HepG2 (cell line): Measurements from ENCODE around the gene SDR39U1. TPM values are rescaled to one million over a fixed set of nuclear protein-coding genes. Genes with fewer than 3 reads are reported as not detected.

Experiments
- ETV5 ChIP-seq: IDR thresholded peaks from 2 replicates; pipeline ENCODE4 v1.6.1; 2018; ENCODE audit warnings: missing biosample characterization, missing genetic modification reagents, inconsistent platforms, borderline replicate concordance
- GPN1 ChIP-seq: sonication (generic); formaldehyde crosslinking; IDR thresholded peaks from 2 replicates; pipeline ENCODE4 v1.5.1; 2020; ENCODE audit warnings: missing genetic modification reagents, borderline replicate concordance
- IKZF1 ChIP-seq: fragments of 450-650 bp; IDR thresholded peaks from 2 replicates; pipeline ENCODE4 v1.7.1; 2016
- PRDM15 ChIP-seq: sonication (generic); formaldehyde crosslinking; IDR thresholded peaks from 2 replicates; pipeline ENCODE4 v1.4.0; 2020; ENCODE audit warnings: missing genetic modification reagents
- SRSF4 ChIP-seq: fragments of 200-400 bp; formaldehyde crosslinking; IDR thresholded peaks from one replicate; pipeline ENCODE4 v1.6.1; 2018; ENCODE audit warnings: mild to moderate bottlenecking, low read depth, low read length, moderate library complexity; ENCODE audit not compliant: poor library complexity, severe bottlenecking
- ZBTB4 ChIP-seq: sonication (generic); formaldehyde crosslinking; IDR thresholded peaks from 2 replicates; pipeline ENCODE4 v1.4.0; 2020; ENCODE audit warnings: missing genetic modification reagents, mild to moderate bottlenecking, borderline replicate concordance
- ZFYVE20 ChIP-seq: sonication (generic); formaldehyde crosslinking; IDR thresholded peaks from 2 replicates; pipeline ENCODE4 v1.8.0; 2023; ENCODE audit warnings: low read depth, mild to moderate bottlenecking, moderate library complexity, missing genetic modification reagents, borderline replicate concordance
- ZNF430 ChIP-seq: sonication (generic); formaldehyde crosslinking; IDR thresholded peaks from 2 replicates; pipeline ENCODE4 v1.9.0; 2021; ENCODE audit warnings: mild to moderate bottlenecking, missing genetic modification reagents
- polyA plus RNA-seq, 8 experiments: library from polyadenylated mRNA; depleted of rRNA in 3 of 8; stranded (reverse) in 7 of 8; unstranded in 1 of 8; fragments of >200 nt; fragmentation: Illumina TruSeq in 4 of 8; extraction: Trizol in 4 of 8; gene quantifications; 2 replicates each; pipeline versions ENCODE4 v1.2.1 to v1.2.3, GENCODE V29; 2011 to 2016; ENCODE audit warnings: low read depth in 4 of 8, missing spikeins in 1 of 8, mixed read lengths in 1 of 8; ENCODE audit not compliant: insufficient read depth in 1 of 8
- total RNA-seq, 5 experiments: library from RNA; depleted of rRNA; stranded (reverse); fragments of >200 nt; fragmentation: Illumina TruSeq; extraction: Trizol; gene quantifications; 2 replicates each; pipeline ENCODE4 v1.2.3, GENCODE V29; 2016; ENCODE audit warnings: low read depth in 1 of 5
- TF ChIP-seq, protein P1 (sequence below), 2 experiments: sonication (generic) in 1 of 2; formaldehyde crosslinking in 1 of 2; IDR thresholded peaks; 2 replicates each; pipeline versions ENCODE4 v1.6.1 to v1.9.0; 2014 to 2022; ENCODE audit warnings: antibody characterized with exemption in 1 of 2, borderline replicate concordance in 1 of 2, inconsistent platforms in 1 of 2, low read depth in 1 of 2, missing genetic modification reagents in 1 of 2
- TF ChIP-seq, protein P2 (sequence below): sonication (generic); formaldehyde crosslinking; conservative IDR thresholded peaks from 2 replicates; pipeline ENCODE4 v1.4.0; 2020; ENCODE audit warnings: missing genetic modification reagents
- TF ChIP-seq, protein P3 (sequence below): IDR thresholded peaks from 2 replicates; pipeline ENCODE4 v1.6.1; 2016; ENCODE audit warnings: low read depth, borderline replicate concordance

SDR39U1 gene
- total and polyA plus RNA-seq, 2 of the 13 experiments (the other 11 are each of a cell fraction or from before 2014, with no cell fraction given) = 34.4 to 129 TPM

- TF ChIP-seq, protein P1, sequence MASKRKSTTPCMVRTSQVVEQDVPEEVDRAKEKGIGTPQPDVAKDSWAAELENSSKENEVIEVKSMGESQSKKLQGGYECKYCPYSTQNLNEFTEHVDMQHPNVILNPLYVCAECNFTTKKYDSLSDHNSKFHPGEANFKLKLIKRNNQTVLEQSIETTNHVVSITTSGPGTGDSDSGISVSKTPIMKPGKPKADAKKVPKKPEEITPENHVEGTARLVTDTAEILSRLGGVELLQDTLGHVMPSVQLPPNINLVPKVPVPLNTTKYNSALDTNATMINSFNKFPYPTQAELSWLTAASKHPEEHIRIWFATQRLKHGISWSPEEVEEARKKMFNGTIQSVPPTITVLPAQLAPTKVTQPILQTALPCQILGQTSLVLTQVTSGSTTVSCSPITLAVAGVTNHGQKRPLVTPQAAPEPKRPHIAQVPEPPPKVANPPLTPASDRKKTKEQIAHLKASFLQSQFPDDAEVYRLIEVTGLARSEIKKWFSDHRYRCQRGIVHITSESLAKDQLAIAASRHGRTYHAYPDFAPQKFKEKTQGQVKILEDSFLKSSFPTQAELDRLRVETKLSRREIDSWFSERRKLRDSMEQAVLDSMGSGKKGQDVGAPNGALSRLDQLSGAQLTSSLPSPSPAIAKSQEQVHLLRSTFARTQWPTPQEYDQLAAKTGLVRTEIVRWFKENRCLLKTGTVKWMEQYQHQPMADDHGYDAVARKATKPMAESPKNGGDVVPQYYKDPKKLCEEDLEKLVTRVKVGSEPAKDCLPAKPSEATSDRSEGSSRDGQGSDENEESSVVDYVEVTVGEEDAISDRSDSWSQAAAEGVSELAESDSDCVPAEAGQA (IDR thresholded peaks at IDR 0.05; ENCODE audit: low read depth) = no peak
- TF ChIP-seq, protein P1 (CRISPR knock-in tag; IDR thresholded peaks at IDR 0.05; ENCODE audit: borderline replicate concordance) = no peak
- TF ChIP-seq SRSF4 (no peak), ZBTB4 (CRISPR knock-in tag) (peak; percentile 99; the same call in 1 of the 2 replicates), GPN1 (CRISPR knock-in tag) (0 out of 2 replicates have a peak, but pooled peaks have one; percentile 13), ZNF430 (no peak), PRDM15 (CRISPR knock-in tag) (0 out of 2 replicates have a peak, but pooled peaks have one; percentile 31), IKZF1 (no peak), ZFYVE20 (CRISPR knock-in tag) (no peak; the same call in 1 of the 2 replicates), ETV5 (peak; percentile 49; the same call in 1 of the 2 replicates)
- TF ChIP-seq, protein P2, sequence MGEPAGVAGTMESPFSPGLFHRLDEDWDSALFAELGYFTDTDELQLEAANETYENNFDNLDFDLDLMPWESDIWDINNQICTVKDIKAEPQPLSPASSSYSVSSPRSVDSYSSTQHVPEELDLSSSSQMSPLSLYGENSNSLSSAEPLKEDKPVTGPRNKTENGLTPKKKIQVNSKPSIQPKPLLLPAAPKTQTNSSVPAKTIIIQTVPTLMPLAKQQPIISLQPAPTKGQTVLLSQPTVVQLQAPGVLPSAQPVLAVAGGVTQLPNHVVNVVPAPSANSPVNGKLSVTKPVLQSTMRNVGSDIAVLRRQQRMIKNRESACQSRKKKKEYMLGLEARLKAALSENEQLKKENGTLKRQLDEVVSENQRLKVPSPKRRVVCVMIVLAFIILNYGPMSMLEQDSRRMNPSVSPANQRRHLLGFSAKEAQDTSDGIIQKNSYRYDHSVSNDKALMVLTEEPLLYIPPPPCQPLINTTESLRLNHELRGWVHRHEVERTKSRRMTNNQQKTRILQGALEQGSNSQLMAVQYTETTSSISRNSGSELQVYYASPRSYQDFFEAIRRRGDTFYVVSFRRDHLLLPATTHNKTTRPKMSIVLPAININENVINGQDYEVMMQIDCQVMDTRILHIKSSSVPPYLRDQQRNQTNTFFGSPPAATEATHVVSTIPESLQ = no peak
- TF ChIP-seq, protein P3, sequence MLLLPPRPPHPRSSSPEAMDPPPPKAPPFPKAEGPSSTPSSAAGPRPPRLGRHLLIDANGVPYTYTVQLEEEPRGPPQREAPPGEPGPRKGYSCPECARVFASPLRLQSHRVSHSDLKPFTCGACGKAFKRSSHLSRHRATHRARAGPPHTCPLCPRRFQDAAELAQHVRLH = peak; percentile 96
Observed at GRCh38 chr14:24481622-24482324, 39.2 kb upstream of the SDR39U1 start (continued).
